GM12865 (cell line): ENCODE results near the gene ZFHX3.
A peak's percentile ranks its signal among the peaks of the same experiment; 100 is the strongest.

Experiments used
- DNase-seq: peaks from one replicate; pipeline ENCODE4 v3.0.0; 2010; ENCODE audit warnings: low read depth
- H3K4me3 ChIP-seq: 2 replicates; pipeline ENCODE4 v1.5.1; 2011; ENCODE audit warnings: mild to moderate bottlenecking, low read depth, low read length, control low read depth
- TF ChIP-seq, protein P1 (sequence below): IDR thresholded peaks from 2 replicates; pipeline ENCODE4 v1.5.1; 2011; ENCODE audit warnings: low read length, control low read depth, low read depth, inconsistent platforms; ENCODE audit not compliant: insufficient read depth; ENCODE audit errors: missing control alignments

ZFHX3 gene

DNA sequence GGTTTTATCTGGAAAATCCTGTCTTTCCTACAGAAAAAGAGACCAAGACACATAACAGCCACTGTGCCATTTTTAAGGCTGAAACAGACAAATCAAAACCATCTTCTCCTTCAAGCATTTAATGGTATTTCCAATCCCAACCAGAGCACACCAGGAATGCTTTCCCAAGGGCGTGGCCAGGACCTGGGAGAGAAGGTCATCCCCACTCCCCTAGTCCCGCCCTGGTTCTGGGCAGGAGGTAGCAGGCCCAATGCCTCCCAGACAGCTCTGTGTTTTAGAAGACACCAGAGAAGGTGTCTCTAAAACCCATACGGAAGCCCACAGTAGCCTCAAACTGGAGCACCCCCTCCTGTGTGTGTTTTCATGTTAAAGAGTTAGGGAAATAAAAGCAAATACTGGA, 214.4 kb downstream of the ZFHX3 start:
- TF ChIP-seq, protein P1, sequence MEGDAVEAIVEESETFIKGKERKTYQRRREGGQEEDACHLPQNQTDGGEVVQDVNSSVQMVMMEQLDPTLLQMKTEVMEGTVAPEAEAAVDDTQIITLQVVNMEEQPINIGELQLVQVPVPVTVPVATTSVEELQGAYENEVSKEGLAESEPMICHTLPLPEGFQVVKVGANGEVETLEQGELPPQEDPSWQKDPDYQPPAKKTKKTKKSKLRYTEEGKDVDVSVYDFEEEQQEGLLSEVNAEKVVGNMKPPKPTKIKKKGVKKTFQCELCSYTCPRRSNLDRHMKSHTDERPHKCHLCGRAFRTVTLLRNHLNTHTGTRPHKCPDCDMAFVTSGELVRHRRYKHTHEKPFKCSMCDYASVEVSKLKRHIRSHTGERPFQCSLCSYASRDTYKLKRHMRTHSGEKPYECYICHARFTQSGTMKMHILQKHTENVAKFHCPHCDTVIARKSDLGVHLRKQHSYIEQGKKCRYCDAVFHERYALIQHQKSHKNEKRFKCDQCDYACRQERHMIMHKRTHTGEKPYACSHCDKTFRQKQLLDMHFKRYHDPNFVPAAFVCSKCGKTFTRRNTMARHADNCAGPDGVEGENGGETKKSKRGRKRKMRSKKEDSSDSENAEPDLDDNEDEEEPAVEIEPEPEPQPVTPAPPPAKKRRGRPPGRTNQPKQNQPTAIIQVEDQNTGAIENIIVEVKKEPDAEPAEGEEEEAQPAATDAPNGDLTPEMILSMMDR = no peak
- DNase-seq = no peak
- no peak overlapping the region for H3K4me3 ChIP-seq

DNA sequence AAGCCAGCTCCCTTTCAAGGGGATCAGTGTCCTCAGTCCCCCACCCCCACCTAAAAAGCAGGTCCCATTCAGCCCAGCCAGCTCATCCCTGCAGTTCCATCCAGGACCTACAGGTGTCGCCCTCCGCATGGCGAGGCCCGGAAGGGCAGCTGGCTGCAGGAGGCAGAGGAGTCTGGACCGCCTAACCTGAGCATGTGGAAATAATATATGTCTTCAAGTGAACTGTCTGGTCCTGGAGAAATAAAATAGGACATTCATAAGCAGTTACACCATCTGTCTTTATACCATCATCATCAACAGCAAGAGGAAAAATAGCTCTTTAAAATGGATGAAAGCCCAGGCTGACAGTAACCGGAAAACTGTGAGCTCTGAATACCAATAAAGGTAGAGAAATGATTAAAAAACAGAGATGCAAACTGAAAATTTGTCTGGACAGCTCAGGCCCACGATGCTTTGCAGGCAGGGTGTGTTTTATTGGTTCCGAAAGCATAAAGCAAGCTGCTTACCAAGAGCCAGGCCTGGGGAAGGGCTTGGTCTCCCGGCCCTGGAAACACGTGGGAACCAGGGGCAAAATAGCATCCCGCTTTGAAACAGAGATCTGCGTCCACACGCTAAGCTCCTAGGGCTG, 215.2 kb downstream of the ZFHX3 start:
- TF ChIP-seq, protein P1 = peak; percentile 99
- no peak overlapping the region for H3K4me3 ChIP-seq
- peak; percentile 67 for DNase-seq

DNA sequence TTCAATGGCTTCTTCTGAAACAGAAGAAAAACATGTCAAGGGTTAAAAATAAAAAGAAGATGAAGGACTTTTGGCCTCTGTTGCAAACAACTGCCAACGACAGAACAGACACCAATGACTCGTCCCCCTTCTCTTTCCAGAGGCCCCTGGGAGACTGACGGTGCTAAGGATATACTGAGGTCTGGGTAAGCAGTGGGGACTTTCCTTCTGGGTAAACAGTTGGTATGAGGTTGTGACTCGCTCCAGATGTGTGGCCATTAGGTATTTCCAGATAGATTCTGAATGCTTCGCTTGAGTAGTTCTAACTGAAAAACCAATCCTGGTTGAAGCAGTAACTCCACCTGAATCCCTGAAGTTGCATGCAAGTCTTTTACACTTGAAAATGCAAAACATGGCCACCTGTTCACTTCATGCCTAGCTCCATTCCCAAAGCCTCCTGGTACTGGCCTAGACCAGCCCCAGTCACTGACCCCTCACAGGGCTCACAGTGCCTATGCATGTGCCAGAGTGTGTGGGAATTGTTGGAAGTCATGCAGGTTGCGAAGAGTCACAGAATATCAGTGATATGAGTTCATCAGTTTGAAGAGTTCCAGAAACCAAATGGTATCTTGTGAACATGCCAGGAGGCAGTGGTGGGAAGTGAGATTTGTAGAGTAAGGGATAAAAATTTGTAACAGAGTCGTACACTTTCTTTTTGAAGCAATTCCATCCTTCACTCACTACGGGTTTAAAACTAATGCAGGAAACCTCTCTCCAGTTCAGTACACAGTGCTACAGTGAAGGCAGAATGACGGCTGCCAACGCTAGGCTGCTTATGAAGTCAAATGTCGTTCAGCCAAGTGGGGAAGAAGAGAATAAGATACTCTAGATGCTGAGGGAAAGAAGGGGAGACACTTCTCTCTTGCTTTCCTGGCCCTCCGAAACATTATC, 217.8 kb downstream of the ZFHX3 start:
- DNase-seq = no peak
- TF ChIP-seq, protein P1 = no peak
- H3K4me3 ChIP-seq = no peak overlapping the region

DNA sequence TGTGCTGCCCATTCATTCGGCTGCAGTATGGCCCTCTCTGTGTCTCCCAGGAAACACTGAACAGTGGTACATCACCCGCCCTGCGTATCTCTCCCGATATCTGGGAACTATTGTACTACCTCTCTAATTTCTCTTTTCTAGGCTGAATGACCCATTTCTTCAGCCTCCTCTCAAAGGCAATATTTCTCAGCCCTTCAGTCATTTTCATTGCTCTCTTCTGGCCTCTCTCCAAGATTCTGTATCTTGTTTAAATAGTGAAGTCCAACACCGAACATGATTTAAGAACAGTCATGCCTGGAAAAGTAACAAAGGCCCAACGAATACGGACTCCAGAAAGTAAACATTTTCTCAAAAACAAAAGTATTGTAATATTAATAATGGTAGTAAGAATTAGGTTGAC, 220.1 kb downstream of the ZFHX3 start:
- TF ChIP-seq, protein P1 = no peak
- DNase-seq = no peak
- H3K4me3 ChIP-seq = no peak overlapping the region

DNA sequence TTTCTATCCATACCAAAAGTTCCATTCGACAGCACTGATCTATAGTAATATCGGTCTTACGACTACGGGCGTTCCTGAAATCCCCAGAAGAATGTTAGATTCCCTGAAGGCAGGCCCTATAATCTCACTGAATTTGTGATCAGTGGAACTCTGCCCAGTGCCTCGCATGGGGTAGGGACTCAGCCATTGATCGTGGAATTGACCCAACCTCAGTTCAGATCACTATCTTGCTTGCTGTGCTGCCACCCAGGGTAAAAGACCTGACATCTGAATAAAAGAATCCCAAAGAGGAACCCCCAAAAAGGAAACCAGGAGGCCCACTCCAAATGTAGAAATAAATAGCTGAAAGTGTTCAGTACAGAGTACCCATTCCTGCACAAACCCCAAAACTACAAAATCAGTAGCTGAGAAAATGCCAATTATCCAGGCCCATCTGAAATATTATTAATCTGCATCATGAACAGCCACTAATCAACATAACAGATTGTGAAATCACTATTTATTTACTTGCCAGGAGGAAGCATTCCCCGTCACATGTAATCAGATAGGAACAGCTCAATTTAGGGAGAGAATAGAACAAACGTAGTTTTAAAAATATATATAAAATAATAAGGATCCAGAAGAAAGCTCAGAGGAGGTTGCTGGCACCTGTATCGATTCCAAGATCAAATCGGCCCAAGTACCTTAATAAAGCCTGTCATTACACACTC, 221.9 kb downstream of the ZFHX3 start:
- DNase-seq = no peak
- TF ChIP-seq, protein P1 = no peak
- H3K4me3 ChIP-seq = no peak overlapping the region

DNA sequence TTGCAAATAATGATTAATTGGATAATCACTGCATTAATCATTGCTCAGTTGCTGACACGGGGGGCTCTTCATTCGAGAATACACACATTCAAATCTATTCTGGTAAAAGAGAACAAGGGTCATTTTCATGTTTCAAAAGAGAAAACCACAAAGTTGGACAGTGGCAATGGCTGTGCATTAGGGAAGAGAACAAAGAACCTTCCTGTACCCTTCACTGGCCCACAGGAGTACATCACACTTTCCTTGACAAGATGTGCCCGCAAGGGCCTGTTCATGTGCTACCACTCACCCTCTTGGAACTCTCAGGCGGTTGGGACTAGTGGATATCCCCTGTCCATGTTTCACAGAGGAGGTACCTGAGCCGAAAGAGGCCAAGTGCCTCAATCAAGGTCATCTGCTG, 223.2 kb downstream of the ZFHX3 start:
- no peak for DNase-seq
- TF ChIP-seq, protein P1 = no peak
- H3K4me3 ChIP-seq = no peak overlapping the region
